Activated CD8-positive, alpha-beta memory T cell treated with anti-CD3 and anti-CD28 coated beads, Interleukin-2, amount 50 U/mL, for 24 hours (primary cell): Measurements from ENCODE around the gene PRAF2.

Experiments used
- DNase-seq: peaks from one replicate; pipeline ENCODE4 v3.0.0-alpha.2; 2020; ENCODE audit errors: extremely low read depth

PRAF2 gene

DNA sequence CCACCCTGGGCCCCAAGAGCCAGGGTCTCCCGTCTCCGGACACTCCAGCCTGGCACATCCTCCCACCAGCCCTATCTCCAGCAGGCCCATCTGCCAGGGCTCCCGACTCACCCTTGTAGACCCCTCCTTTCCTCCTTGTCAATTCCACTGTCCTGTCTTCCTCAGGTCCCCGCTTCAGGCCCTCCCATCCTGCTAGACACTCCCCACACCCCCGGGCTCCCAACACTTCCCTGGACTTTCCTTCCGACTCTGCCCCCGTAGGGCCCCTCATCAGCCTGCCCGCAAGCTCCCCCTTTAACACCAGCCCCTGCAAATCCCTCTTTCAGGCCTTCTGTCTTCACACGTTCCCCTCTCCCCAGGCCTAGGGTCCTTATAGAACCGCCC lies 1.1 kb downstream of the PRAF2 start:
- no peak for DNase-seq

DNA sequence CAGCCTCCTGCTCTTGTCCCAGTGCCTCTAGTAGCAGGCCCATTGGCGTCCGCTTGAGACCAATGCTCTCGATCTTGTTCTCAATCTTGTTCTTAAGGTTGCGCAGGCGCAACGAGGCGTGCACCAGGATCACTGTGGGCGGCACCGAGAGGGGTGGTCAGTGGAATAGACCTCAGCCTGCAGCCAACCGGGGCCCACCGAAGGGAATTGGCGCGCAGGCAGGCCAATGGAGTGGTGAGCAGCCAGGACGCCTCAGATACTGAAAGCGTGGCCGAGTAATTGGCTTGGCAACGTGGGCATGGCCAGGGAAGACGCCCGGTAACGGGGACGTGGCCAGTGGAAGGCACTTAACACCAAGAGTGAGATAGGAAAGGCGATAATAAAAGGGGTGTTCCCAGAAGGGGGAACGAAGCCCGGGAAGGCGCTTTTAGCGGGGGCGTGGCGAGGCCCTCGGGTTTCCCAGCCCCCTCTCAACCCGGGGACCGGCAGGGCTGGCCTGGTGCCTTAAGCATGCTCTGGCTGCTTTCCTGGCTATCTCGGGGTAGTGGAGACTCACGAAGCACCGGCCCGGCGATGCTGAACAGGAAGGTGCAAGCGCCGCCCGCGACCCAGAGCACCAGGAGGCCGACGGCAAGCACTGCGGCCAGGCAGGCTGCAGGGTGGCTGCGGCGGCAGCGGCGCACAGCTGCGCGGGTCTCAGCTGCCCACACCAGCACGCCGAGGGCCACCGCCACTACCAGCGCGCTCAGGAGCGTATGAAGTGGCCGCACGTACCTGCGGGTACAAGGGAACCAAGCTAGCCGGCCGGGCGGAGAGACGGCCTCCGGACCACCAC lies 1.7 kb downstream of the PRAF2 start:
- no peak for DNase-seq

DNA sequence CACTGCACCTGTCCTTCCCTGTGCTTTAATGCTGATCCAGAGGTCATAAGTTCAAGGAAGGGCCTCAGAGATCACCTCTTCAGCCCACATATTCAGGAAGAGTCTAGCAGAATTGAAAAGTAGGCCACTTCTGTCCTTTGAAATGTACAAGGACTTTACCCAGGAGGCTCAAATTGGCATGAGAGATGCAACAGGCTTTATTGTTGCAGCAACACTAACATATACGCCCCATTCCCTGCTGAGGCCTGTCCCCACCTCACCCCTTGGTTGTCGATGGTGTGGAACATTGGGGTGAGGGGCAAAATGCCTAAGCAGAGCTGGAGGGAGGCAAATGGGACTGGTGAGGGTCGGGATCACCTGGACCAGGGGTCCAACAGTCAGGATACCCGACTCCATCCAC lies 2.8 kb downstream of the PRAF2 start:
- no peak for DNase-seq

DNA sequence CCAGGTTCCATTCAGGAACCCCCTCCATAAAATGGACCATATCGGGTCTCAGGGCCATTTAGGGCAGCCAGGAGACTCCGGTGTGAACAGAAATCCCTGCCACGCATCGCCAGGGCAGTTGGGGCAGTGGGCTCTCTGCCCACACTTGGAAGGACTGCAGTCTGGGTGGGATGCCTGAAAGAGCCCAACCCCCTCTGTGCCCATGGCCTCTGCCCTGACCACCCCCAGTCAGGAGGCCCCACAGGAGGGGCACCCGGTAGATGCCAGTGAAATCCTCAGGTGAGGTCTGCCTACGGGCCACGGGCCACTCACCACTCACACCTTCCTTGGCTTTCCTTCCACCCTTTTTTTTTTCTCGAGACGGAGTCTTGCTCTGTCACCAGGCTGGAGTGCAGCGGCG lies 4.8 kb downstream of the PRAF2 start:
- DNase-seq: no peak

DNA sequence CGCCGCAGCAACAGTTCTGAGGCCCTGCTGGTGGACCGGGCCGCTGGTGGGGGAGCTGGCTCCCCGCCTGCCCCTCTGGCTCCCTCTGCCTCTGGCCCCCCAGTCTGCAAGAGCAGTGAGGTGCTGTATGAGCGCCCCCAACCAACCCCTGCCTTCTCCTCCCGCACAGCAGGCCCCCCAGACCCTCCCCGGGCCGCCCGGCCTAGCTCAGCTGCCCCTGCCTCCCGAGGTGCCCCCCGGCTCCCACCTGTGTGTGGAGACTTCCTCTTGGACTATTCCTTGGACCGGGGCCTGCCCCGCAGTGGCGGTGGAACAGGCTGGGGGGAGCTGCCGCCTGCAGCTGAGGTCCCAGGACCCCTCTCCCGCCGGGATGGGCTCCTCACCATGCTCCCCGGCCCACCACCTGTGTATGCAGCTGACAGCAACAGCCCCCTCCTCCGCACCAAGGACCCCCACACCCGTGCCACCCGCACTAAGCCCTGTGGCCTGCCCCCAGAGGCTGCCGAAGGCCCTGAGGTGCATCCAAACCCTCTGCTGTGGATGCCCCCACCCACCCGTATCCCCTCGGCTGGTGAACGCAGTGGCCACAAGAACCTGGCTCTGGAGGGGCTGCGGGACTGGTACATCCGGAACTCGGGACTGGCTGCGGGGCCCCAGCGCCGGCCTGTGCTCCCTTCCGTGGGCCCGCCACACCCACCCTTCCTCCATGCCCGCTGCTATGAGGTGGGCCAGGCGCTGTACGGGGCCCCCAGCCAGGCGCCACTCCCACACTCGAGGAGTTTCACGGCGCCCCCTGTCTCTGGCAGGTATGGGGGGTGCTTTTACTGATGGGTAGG lies 6.3 kb downstream of the PRAF2 start:
- DNase-seq: no peak

DNA sequence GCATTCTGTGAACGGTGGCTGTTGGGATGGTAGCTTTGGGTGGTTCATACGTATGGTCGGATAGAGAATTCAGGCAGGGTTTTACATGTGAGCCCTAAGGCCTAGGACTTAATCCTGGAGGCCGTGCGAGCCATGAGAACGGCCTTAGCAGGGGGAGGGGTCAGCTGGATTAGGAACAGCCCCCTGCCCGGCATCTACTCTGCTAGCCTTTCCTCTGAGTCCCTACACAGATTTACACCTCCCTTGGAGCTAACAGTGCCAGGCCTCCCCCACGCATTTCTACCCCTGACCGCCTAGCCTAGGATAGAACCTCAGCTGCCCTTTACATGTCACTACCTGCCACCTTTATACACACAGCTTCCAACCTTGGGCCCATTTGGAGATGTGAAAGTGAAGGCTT lies 7.1 kb downstream of the PRAF2 start:
- no peak for DNase-seq

DNA sequence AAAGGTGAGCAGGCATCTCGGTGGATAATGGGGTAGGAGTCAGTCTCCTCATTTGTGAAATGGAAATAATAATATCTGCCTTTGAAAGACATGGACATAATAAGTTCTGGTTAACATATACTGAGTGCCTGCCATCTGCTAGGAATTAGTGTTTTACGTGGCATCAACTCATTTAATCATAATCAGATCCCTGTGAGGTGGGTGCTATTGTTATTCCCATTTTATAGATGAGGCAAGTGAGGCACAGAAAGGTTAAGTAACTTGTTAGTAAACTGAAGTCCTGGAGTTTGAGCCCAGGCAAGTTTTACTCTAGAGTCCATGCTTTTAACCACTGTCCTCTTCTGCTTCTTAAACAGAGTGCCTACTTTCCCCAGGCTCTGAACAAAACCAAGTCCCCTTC lies 7.5 kb downstream of the PRAF2 start:
- no peak for DNase-seq

DNA sequence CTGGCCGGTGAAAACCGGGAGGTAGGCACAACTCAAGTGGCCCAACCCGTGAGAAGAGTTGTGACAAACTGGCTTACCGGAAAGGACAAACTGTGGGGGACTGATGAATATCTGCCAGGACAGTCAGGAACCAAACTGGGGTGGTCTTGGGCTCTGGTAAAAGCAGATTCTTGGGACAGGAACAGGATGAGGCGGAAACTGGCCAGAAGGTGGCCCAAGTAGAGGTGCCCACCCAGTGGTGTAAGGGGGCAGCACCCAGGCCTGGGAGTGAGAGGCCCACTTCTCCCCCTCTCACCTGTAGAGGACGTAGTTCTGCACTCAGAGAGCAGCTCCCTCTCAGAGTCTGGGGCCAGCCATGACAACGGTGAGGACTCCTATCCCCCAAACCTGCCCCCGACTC lies 9.1 kb downstream of the PRAF2 start:
- no peak for DNase-seq

DNA sequence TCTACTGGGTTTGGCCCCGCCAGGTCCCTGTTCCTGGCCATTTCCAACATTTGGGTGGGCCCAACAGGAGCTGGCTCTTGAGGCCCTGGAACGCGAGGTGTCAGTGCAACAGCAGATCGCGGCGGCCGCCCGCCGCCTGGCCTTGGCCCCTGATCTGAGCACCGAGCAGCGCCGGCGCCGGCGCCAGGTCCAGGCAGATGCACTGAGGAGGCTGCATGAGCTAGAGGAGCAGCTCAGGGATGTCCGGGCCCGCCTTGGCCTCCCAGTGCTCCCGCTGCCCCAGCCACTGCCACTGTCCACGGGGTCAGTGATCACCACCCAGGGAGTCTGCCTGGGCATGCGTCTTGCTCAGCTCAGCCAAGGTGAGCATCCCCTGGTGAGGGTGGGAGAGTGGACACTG lies 9.5 kb downstream of the PRAF2 start:
- no peak for DNase-seq

DNA sequence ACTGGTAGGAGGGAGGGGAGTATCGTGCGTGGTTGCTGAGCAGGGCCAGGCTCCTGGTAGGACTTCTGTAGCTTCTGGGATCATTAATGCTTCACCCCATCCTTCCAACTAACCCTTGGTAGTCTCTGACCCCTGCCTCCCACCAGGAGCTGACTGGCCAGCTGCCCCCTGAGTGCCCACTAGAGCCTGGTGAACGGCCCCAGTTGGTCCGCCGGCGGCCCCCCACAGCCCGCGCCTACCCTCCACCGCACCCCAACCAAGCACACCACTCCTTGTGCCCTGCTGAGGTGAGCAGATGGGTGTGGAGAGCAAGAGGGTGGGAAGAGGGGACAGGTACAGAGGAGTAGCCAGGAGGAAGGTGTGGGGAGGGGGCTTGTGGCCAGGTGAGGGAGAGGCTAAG lies 10.1 kb downstream of the PRAF2 start:
- DNase-seq: no peak

DNA sequence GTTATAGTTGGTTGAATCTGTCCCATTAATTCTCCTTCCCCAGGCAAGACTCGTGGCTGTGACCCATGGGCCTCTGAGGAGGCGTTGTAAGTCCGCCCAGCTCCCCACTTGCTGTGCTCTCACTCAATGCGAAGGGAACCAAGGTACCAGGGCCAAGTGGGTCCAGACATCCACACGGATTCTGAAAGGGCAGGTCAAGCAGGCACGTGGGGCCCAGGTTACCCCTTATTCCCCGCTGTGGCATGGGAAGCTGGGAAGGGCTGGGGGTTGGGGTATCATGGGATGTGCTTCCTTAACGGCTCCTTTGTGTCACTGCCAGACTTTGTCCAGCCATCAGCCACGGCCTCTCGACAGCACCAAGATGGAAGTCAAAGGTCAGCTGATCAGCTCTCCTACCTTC lies 11.9 kb downstream of the PRAF2 start:
- no peak for DNase-seq

DNA sequence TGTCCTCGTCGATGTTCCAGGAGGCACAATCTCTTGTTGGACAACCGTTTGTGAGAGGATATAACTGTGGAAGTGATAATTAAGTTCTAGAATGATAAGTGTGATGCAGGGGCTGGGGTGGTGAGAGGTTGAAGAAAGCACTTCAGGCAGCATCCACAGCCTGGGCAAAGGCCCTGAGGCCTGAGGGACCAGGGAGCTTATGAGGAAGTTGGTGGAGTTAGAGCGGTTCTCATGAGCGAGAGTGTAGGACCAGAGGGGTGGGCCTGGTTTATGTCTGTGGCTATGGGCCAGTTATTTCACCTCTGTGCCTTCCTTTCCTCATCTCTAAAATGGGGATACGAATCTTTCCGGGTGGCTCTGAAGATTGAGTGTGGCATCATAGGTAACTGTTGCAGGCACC lies 12.3 kb downstream of the PRAF2 start:
- no peak for DNase-seq

DNA sequence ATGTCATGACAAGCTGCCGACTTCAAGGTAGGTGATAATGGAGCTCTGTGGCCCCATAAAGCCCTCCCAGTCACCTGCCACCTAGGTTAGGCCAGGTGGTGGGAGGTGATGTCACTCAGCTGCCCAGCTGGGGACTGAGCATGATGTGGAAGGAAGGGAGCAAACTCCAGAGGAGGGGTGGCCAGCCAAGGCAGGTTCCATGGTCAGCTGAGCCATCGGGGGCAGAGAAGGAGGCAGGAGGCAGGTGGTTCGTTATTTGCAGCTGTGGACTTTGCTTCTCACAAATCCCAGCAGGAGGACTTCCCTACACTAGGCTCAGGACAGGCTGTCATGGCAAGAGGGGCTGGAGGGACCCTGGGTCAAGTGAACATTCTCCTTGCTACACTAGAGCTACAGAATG lies 12.9 kb downstream of the PRAF2 start:
- no peak for DNase-seq

DNA sequence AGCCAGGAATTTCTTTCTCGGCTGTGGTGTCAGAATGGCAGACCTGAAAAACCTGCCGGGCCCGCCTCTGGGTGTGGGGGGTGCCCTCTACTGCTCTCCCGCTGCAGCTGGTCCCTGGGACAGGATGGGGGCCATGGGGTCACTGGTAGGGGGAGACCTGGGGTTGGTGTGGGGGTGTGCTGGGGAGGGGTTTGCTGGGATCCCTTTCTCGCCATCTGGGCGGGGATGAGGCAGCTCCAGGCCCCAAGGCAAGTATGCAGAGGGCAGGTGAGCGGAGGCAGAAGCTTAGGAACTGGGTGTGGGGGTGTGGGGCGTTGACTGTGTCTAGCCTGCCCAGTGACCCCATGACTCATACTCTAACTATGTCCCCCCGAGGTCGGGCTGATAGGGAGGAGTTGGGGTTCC lies 14.1 kb downstream of the PRAF2 start:
- no peak for DNase-seq

DNA sequence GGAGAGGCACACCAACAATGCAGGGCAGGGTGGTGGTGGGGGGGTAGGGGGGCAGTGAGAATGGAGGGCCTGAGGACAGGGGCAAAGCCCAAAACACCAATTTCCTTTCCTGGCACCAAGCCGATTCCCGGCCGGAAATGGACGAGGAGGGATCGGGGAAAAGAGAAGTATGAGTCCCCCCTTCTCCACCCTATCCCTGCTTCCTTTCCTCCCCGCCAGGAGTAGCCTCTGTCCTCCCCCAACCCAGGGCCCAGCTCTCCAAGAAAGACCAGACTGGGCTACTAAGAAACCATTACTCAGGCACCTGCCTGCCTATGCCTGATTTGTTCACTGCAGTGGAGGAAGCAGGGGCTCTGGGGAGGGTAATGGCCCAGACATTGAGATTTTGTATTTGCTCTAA lies 14.6 kb downstream of the PRAF2 start:
- no peak for DNase-seq

DNA sequence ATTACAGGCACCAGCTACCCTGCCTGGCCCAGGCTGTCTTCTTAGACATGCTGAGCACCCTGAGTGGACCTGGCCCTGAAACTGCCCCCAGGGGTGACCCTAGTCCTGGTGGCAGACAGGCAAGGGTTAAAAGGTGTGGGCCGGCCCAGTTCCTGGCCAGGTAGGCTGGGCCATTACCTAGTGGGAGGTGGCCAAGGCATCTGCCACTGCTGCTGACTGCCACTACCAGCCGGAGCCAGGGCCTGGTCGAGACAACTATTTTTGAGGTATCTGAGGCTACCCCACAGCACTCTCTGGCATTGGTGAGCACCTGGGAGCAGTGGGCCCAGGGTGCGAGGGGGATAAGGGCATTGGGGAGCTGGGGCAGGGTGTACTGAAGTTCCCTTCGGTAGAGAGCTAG lies 15.0 kb downstream of the PRAF2 start, which contains the start of gene CCDC120:
Gene CCDC120 (plus strand): TSS at position 206 of the 400 bp plus-strand sequence. CDS start 3,043 bp downstream, outside the sequence.
- DNase-seq: no peak

DNA sequence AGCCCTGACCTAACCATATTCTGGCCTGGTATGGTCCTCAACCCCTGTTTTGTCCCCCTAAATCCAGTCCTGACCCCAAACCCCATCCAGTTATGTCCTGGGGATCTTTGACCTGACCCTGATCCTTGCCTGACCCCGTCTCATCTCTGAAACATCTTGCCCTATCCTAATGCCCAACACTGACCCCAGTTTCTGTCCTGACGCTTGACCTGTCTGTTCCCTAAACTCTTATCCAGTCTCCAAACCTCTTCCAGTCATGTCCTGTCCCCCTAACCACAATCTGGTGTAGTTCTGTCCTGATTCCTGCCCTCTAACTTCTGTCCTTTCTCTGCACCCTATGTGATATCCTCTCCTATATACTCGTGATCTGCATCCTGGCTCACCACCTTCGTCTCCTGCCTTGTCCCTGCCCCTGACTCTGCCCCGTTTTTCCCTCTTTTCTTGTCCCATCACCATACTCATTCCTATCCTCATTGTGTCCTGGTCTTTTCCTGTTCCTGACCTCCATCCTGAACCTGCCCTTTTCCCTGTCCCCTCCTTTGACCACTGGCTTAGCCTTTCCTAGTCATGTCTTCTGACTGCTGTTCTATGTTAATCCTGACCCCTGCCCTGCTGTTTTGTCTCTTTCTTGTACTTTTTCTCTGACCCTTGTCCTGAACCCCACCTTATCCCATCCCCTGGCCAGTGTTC lies 19.6 kb downstream of the PRAF2 start:
- no peak for DNase-seq

DNA sequence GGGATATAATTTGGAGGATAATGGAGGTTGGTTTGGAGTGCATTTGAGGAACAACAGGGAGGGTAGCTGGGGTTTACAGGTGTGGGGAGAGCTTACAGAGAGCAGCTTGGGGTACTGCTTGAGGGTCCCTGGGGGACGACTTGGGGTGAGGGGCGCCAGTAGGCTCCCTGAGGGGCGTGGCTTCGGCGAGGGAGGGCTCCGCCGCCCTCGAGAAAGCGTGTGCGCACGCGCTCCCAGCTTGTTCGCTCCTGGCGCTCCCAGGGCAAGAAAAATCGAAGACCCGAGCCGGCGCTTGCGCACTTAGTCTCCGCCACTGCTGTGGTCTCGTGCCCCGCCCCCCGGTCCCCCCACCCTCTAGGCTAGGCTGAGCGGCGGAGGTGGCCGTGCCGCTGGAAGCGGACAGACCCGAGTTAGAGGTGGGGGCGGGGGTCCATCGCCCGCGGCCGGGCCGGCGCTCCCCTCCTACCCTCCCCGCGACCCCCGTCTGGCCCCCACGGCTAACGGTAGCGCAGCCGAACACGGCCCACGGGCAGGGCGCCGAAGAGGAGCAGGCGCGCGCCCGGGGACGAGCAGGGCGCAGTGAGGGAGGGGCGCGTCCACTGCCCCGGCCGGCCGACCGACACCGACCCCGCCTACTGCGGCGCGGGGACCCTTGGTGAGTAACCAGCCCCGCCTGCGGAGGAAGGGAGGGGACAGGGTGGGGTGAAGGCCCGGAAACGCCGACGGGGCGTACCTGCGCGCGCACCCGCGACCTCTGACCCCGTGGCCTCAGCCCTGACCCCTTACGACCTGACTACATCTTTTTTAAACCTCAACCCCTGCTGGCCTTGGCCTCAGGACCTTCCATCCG lies 20.4 kb downstream of the PRAF2 start:
- DNase-seq: no peak

DNA sequence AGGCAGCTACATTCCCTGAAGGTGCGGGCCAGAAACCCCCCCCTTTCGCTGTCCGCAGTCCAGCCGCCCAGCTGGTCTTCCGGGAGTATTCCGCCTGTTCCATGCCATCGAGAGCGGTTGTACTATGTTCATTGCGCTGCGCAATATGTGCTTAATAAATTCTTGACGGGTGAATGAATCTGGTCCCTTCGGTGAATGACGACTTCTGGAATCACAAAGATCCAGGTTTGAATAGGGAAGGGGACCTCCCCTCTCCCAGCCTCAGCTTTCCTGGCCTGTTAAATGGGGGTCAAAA lies 29.9 kb downstream of the PRAF2 start:
- no peak for DNase-seq

DNA sequence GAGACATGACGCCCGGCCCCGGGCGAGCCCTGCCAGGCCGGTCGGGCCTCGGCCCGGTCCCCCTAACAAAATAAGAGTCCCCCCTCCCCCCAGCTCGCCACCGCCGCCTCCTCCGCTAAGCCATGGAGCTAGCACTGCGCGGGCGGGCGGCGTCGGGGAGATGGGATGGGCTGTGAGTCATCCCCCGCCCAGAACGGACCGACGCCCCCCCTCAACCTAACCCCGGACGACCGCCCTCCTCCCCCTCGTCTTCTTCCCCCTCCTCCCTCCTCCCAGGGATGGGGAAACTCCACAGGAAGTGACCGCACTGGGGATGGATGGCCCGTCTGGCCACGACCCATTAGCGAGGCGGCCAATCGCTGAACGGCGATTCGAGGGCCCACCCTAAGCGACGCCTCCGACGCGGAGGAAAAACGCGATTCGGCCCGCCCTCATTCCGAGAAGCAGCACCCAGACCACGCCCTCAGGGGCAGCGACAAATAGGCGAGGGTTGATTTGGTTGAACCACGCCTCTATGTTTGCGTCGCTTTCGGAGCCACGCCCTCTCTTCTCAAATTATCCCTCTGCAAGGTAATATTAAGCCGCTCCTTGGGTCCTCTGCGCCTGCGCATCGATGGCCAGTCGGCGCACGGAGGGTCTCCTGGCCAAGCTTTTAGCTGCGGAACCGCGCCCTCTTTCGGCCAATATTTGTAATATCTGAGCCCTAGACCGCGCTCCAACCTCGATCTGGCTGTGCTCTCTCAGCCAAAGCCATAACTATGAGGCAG lies 30.4 kb downstream of the PRAF2 start, which contains the start of gene TFE3:
Gene TFE3 (minus strand): TSS at position 138 of the 767 bp plus-strand sequence. CDS start 131 bp downstream, at position 7.
- DNase-seq: peak; percentile 89
